ENCODE measurements around the gene CCR5. TPM values are rescaled to one million over a fixed set of nuclear protein-coding genes. Genes with fewer than 3 reads are reported as not detected.
"Not testable (repeated sequence)": the region's sequence is repeated elsewhere in the genome, so short reads cannot be mapped to it uniquely, and the experiment has no call there.

The CCR5 gene
- total RNA-seq, 2 donors from 2014 or later: 0.55 to 1.8 TPM

GRCh38 chr3:46378426-46378942 lies 7.7 kb downstream of the CCR5 start:
- intact Hi-C loops (cut with DNase I, micrococcal nuclease): loop anchor here in 1 of 2 donors (10.0 kb wide), 2 partner anchors 294 to 444 kb away; no protein-coding TSS in a partner anchor
- ATAC-seq (peak; percentile 65), DNase-seq (peak; percentile 42 to 78)

- DNase-seq (no peak), ATAC-seq (no peak)
- intact Hi-C loops (cut with DNase I, micrococcal nuclease): no loop called here
These were observed 9.9 kb downstream of the CCR5 start for GRCh38 chr3:46380471-46381221.

- intact Hi-C loops (cut with DNase I, micrococcal nuclease): no loop called here
- DNase-seq: no peak
- no peak for ATAC-seq
These were observed 10.9 kb downstream of the CCR5 start for GRCh38 chr3:46381625-46382024.

GRCh38 chr3:46383211-46383950 lies 12.6 kb downstream of the CCR5 start:
- ATAC-seq (peak; percentile 82), DNase-seq (peak; percentile 69 to 83)

GRCh38 chr3:46383951-46384330 lies 13.2 kb downstream of the CCR5 start:
- ATAC-seq: peak; percentile 11

More at GRCh38 chr3:46383211-46383950, 12.6 kb downstream of the CCR5 start:
- intact Hi-C loops (cut with DNase I, micrococcal nuclease): no loop called here

GRCh38 chr3:46386205-46386604 lies 15.5 kb downstream of the CCR5 start:
- intact Hi-C loops (cut with DNase I, micrococcal nuclease): no loop called here
- ATAC-seq (peak; percentile 74), DNase-seq (peak in 1 of 2 donors; percentile 54)

More at GRCh38 chr3:46383951-46384330, 13.2 kb downstream of the CCR5 start:
- intact Hi-C loops (cut with DNase I, micrococcal nuclease): no loop called here
- DNase-seq: no peak

GRCh38 chr3:46388847-46389246 lies 18.1 kb downstream of the CCR5 start:
- DNase-seq; intact Hi-C loops (cut with DNase I, micrococcal nuclease); ATAC-seq: not testable (repeated sequence)

- ATAC-seq (no peak), DNase-seq (no peak)
- intact Hi-C loops (cut with DNase I, micrococcal nuclease): no loop called here
These were observed 18.6 kb downstream of the CCR5 start for GRCh38 chr3:46389306-46389705.

- not testable (repeated sequence) for DNase-seq, ATAC-seq
These were observed 20.8 kb downstream of the CCR5 start for GRCh38 chr3:46391526-46391925.

GRCh38 chr3:46393011-46393410 lies 22.3 kb downstream of the CCR5 start:
- no peak for DNase-seq
- ATAC-seq: no peak
- intact Hi-C loops (cut with DNase I, micrococcal nuclease): no loop called here

More at GRCh38 chr3:46391526-46391925, 20.8 kb downstream of the CCR5 start:
- intact Hi-C loops (cut with DNase I, micrococcal nuclease): not testable (repeated sequence)

- DNase-seq (no peak), ATAC-seq (no peak)
- intact Hi-C loops (cut with DNase I, micrococcal nuclease): no loop called here
These were observed 23.0 kb downstream of the CCR5 start for GRCh38 chr3:46393554-46394434.

GRCh38 chr3:46395210-46395661 lies 24.5 kb downstream of the CCR5 start:
- no peak for ATAC-seq

GRCh38 chr3:46395766-46396530 lies 25.2 kb downstream of the CCR5 start:
- ATAC-seq (no peak), DNase-seq (no peak)
- intact Hi-C loops (cut with DNase I, micrococcal nuclease): no loop called here

More at GRCh38 chr3:46395210-46395661, 24.5 kb downstream of the CCR5 start:
- intact Hi-C loops (cut with DNase I, micrococcal nuclease): no loop called here
- DNase-seq: no peak

GRCh38 chr3:46397111-46397510 lies 26.4 kb downstream of the CCR5 start:
- ATAC-seq: no peak
- intact Hi-C loops (cut with DNase I, micrococcal nuclease): no loop called here
- no peak for DNase-seq

GRCh38 chr3:46398186-46398955 lies 27.6 kb downstream of the CCR5 start:
- DNase-seq (no peak), ATAC-seq (no peak)
- intact Hi-C loops (cut with DNase I, micrococcal nuclease): no loop called here

GRCh38 chr3:46399098-46399497 lies 28.4 kb downstream of the CCR5 start:
- intact Hi-C loops (cut with DNase I, micrococcal nuclease): no loop called here
- ATAC-seq: no peak
- DNase-seq: no peak

GRCh38 chr3:46399557-46399956 lies 28.8 kb downstream of the CCR5 start:
- ATAC-seq (no peak), DNase-seq (no peak)
- intact Hi-C loops (cut with DNase I, micrococcal nuclease): no loop called here
